Testis (tissue), 2 donors: ENCODE results near the gene PRDM13.

ENCODE experiments used
- CTCF ChIP-seq, 3 experiments: fragments of 450-650 bp in 2 of 3; fragments of 200-600 bp in 1 of 3; sonication (generic) in 1 of 3; IDR thresholded peaks; one replicate each; pipeline ENCODE4 v1.5.1; 2016 to 2019; ENCODE audit warnings: antibody characterized with exemption in 3 of 3, mild to moderate bottlenecking in 2 of 3, moderate library complexity in 1 of 3
- POLR2A ChIP-seq: fragments of 450-650 bp; IDR thresholded peaks from one replicate; pipeline ENCODE4 v1.6.1; 2017; ENCODE audit warnings: antibody characterized with exemption, mild to moderate bottlenecking, moderate library complexity

GRCh38 chr6:99579781-99580180, 26.9 kb upstream of the PRDM13 start:
- no peak for TF ChIP-seq POLR2A
- no peak for TF ChIP-seq CTCF (IDR thresholded peaks at IDR 0.05)
